K562 (cell line): Measurements from ENCODE around the gene ODAD4. TPM values are rescaled to one million over a fixed set of nuclear protein-coding genes. Genes with fewer than 3 reads are reported as not detected.

ENCODE experiments used
- CBX1 ChIP-seq: sonication (generic); IDR thresholded peaks from 2 replicates; pipeline ENCODE4 v1.6.1; 2016; ENCODE audit warnings: antibody characterized with exemption, low read depth, mild to moderate bottlenecking
- E2F6 ChIP-seq, 2 experiments: IDR thresholded peaks; 2 replicates each; pipeline ENCODE4 v1.6.1; 2011; ENCODE audit warnings: borderline replicate concordance in 1 of 2, control low read depth in 1 of 2, low read depth in 1 of 2, low read length in 1 of 2, mild to moderate bottlenecking in 1 of 2, mixed read lengths in 1 of 2, moderate library complexity in 1 of 2; ENCODE audit not compliant: insufficient read depth in 1 of 2, insufficient read length in 1 of 2, poor library complexity in 1 of 2, severe bottlenecking in 1 of 2; ENCODE audit errors: extremely low read depth in 1 of 2
- EP400 ChIP-seq: fragments of 450-650 bp; IDR thresholded peaks from 2 replicates; pipeline ENCODE4 v1.6.1; 2017; ENCODE audit warnings: antibody characterized with exemption, mild to moderate bottlenecking, moderate library complexity
- MAX ChIP-seq: sonication (generic); formaldehyde crosslinking; IDR thresholded peaks from 2 replicates; pipeline ENCODE4 v1.9.0; 2022; ENCODE audit warnings: mild to moderate bottlenecking, missing genetic modification reagents
- MGA ChIP-seq: fragments of 450-650 bp; IDR thresholded peaks from 2 replicates; pipeline ENCODE4 v1.6.1; 2016; ENCODE audit warnings: mild to moderate bottlenecking, moderate library complexity
- POLR2AphosphoS5 ChIP-seq: IDR thresholded peaks from 2 replicates; pipeline ENCODE4 v1.6.1; 2011; ENCODE audit warnings: mild to moderate bottlenecking, low read depth, low read length, moderate library complexity; ENCODE audit not compliant: control insufficient read depth, insufficient read depth
- SAFB ChIP-seq: fragments of 200-400 bp; formaldehyde crosslinking; IDR thresholded peaks from 2 replicates; pipeline ENCODE4 v1.6.1; 2017; ENCODE audit warnings: low read depth, low read length, borderline replicate concordance
- SNIP1 ChIP-seq: fragments of 450-650 bp; IDR thresholded peaks from 2 replicates; pipeline ENCODE4 v1.7.1; 2017; ENCODE audit warnings: low read depth, mild to moderate bottlenecking
- ZBTB26 ChIP-seq: fragments of 450-650 bp; formaldehyde crosslinking; IDR thresholded peaks from 2 replicates; pipeline ENCODE4 v1.4.0; 2022; ENCODE audit warnings: missing genetic modification characterization
- ZBTB7A ChIP-seq: IDR thresholded peaks from 2 replicates; pipeline ENCODE4 v1.6.1; 2011; ENCODE audit warnings: low read depth, mild to moderate bottlenecking, low read length, moderate library complexity, borderline replicate concordance; ENCODE audit not compliant: control insufficient read depth
- ZC3H8 ChIP-seq: fragments of 450-650 bp; IDR thresholded peaks from 2 replicates; pipeline ENCODE4 v1.6.1; 2017
- ZNF695 ChIP-seq: fragments of 450-650 bp; formaldehyde crosslinking; IDR thresholded peaks from 2 replicates; pipeline ENCODE4 v1.4.0; 2020; ENCODE audit warnings: mild to moderate bottlenecking, moderate library complexity
- polyA plus RNA-seq, 8 experiments: library from polyadenylated mRNA; depleted of rRNA in 4 of 8; stranded (reverse) in 5 of 8; unstranded in 3 of 8; fragments of >200 nt; fragmentation: Nextera tagmentation in 2 of 8; fragmentation: Illumina TruSeq in 1 of 8; extraction: Ambion mirVana in 2 of 8; extraction: Trizol in 1 of 8; gene quantifications; 2 replicates each; pipeline versions ENCODE4 v1.2.1 to v1.2.3, GENCODE V29; 2011 to 2014; ENCODE audit warnings: inconsistent platforms in 1 of 8, missing spikeins in 1 of 8
- total RNA-seq, 7 experiments: library from RNA; depleted of rRNA in 6 of 7; stranded (reverse); fragments of >200 nt in 6 of 7; fragmentation: Illumina TruSeq in 2 of 7; extraction: Trizol in 2 of 7; gene quantifications; 2 replicates each; pipeline versions ENCODE4 v1.2.1 to v1.2.3, GENCODE V29; 2011 to 2021; ENCODE audit warnings: low replicate concordance in 1 of 7

Gene ODAD4
- total and polyA plus RNA-seq, 9 of the 15 experiments (the other 6 are each of a cell fraction or from before 2014, with no cell fraction given): 0.09 to 0.98 (median 0.51) TPM

- TF ChIP-seq SNIP1 (no peak), ZBTB7A (peak; percentile 55; the same call in 1 of the 2 replicates), POLR2AphosphoS5 (peak; percentile 2; the same call in 1 of the 2 replicates), EP400 (peak; percentile 60; the same call in 1 of the 2 replicates), SAFB (0 out of 2 replicates have a peak, but pooled peaks have one; percentile 57), E2F6 (IDR thresholded peaks at IDR 0.05; ENCODE audit: borderline replicate concordance in 1 of 2, extremely low read depth in 1 of 2, insufficient read depth in 1 of 2, insufficient read length in 1 of 2, low read depth in 1 of 2, low read length in 1 of 2, poor library complexity in 1 of 2, severe bottlenecking in 1 of 2) (peak; percentile 53 to 54), CBX1 (0 out of 2 replicates have a peak, but pooled peaks have one; percentile 3), ZNF695 (CRISPR knock-in tag) (no peak), MGA (peak; percentile 78), ZC3H8 (no peak), MAX (CRISPR knock-in tag) (peak; percentile 66), ZBTB26 (CRISPR knock-in tag) (no peak)
Observed at GRCh38 chr17:41919165-41919817, 11.1 kb upstream of the ODAD4 start (continued).
